ENCODE data around the gene MYH9.
A peak's percentile ranks its signal among the peaks of the same experiment; 100 is the strongest.

The MYH9 gene

GRCh38 chr22:36367066-36367465 lies 20.7 kb downstream of the MYH9 start:
- no peak overlapping the region for H3K4me3 ChIP-seq (ENCODE audit: low read depth, low read length)
- no peak overlapping the region for H3K27ac ChIP-seq
- no peaks in the 10 kb centered on the region for H3K9me3 ChIP-seq (ENCODE audit: control insufficient read depth, low read length)
- peaks cover 62% of the 10 kb centered on the region for H3K4me1 ChIP-seq
- peaks cover 36% of the 10 kb centered on the region for H3K79me2 ChIP-seq
- no peaks in the 10 kb centered on the region for H3K27me3 ChIP-seq (ENCODE audit: control insufficient read depth, insufficient read depth, low read length)
- no peak overlapping the region for H3K9ac ChIP-seq
- H2AFZ ChIP-seq = no peak overlapping the region
- TF ChIP-seq, protein P1, sequence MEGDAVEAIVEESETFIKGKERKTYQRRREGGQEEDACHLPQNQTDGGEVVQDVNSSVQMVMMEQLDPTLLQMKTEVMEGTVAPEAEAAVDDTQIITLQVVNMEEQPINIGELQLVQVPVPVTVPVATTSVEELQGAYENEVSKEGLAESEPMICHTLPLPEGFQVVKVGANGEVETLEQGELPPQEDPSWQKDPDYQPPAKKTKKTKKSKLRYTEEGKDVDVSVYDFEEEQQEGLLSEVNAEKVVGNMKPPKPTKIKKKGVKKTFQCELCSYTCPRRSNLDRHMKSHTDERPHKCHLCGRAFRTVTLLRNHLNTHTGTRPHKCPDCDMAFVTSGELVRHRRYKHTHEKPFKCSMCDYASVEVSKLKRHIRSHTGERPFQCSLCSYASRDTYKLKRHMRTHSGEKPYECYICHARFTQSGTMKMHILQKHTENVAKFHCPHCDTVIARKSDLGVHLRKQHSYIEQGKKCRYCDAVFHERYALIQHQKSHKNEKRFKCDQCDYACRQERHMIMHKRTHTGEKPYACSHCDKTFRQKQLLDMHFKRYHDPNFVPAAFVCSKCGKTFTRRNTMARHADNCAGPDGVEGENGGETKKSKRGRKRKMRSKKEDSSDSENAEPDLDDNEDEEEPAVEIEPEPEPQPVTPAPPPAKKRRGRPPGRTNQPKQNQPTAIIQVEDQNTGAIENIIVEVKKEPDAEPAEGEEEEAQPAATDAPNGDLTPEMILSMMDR (IDR thresholded peaks at IDR 0.05) = no peak
- H3K36me3 ChIP-seq (ENCODE audit: control insufficient read depth, insufficient read depth, low read length) = no peaks in the 10 kb centered on the region
- peak overlapping the region; percentile 16 for H3K4me2 ChIP-seq (ENCODE audit: low read length)

DNA sequence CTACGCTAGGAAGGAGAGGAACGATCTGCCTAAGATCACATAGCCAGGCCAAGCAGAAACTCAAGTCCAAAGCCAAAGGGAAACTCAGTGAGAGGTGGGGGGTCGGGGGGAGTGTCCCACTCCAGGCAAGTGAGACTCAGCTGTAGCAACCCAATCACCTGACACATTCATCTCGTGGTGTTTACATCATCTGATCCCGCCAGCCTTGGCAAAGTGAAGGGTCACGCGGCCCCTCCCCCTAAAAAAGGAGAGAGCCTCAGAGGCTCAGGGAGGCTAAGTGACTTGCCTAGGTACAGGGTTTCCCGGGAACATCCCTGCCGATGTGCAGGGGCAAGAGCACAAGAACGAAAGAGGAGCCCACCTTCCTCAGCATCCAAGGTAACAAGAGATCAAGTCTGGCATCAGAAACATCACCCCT lies 21.5 kb downstream of the MYH9 start:
- Histone ChIP-seq H3K4me1 (peaks cover 60% of the 10 kb centered on the region), H3K36me3 (ENCODE audit: control insufficient read depth, insufficient read depth, low read length) (no peaks in the 10 kb centered on the region), H3K27ac (peak overlapping the region; percentile 29), H3K9ac (no peak overlapping the region), H3K9me3 (ENCODE audit: control insufficient read depth, low read length) (no peaks in the 10 kb centered on the region), H2AFZ (no peak overlapping the region), H3K4me2 (ENCODE audit: low read length) (no peak overlapping the region), H3K27me3 (ENCODE audit: control insufficient read depth, insufficient read depth, low read length) (no peaks in the 10 kb centered on the region), H3K79me2 (peaks cover 42% of the 10 kb centered on the region), H3K4me3 (ENCODE audit: low read depth, low read length) (no peak overlapping the region)
- TF ChIP-seq, protein P1 (IDR thresholded peaks at IDR 0.05) = no peak

- no peaks in the 10 kb centered on the region for H3K36me3 ChIP-seq (ENCODE audit: control insufficient read depth, insufficient read depth, low read length)
- TF ChIP-seq, protein P1 (IDR thresholded peaks at IDR 0.05) = no peak
- no peak overlapping the region for H3K4me3 ChIP-seq (ENCODE audit: low read depth, low read length)
- H3K79me2 ChIP-seq = peaks cover 42% of the 10 kb centered on the region
- H2AFZ ChIP-seq = no peak overlapping the region
- H3K27ac ChIP-seq = no peak overlapping the region
- H3K9me3 ChIP-seq (ENCODE audit: control insufficient read depth, low read length) = no peaks in the 10 kb centered on the region
- no peaks in the 10 kb centered on the region for H3K27me3 ChIP-seq (ENCODE audit: control insufficient read depth, insufficient read depth, low read length)
- H3K4me2 ChIP-seq (ENCODE audit: low read length) = no peak overlapping the region
- H3K4me1 ChIP-seq = peaks cover 52% of the 10 kb centered on the region
- H3K9ac ChIP-seq = no peak overlapping the region
Measured at GRCh38 chr22:36365020-36365411, 22.8 kb downstream of the MYH9 start.

GRCh38 chr22:36364255-36365019 lies 23.3 kb downstream of the MYH9 start:
- H3K36me3 ChIP-seq (ENCODE audit: control insufficient read depth, insufficient read depth, low read length) = no peaks in the 10 kb centered on the region
- no peak overlapping the region for H3K9ac ChIP-seq
- no peaks in the 10 kb centered on the region for H3K27me3 ChIP-seq (ENCODE audit: control insufficient read depth, insufficient read depth, low read length)
- peak overlapping the region; percentile 12 for H3K27ac ChIP-seq
- H3K4me2 ChIP-seq (ENCODE audit: low read length) = no peak overlapping the region
- H3K9me3 ChIP-seq (ENCODE audit: control insufficient read depth, low read length) = no peaks in the 10 kb centered on the region
- peaks cover 51% of the 10 kb centered on the region for H3K4me1 ChIP-seq
- H2AFZ ChIP-seq = no peak overlapping the region
- peaks cover 42% of the 10 kb centered on the region for H3K79me2 ChIP-seq
- TF ChIP-seq, protein P1 (IDR thresholded peaks at IDR 0.05) = no peak
- H3K4me3 ChIP-seq (ENCODE audit: low read depth, low read length) = no peak overlapping the region

Data from parathyroid adenoma (tissue), 2 donors.